ENCODE data around the gene NAXE. TPM values are rescaled to one million over a fixed set of nuclear protein-coding genes. Genes with fewer than 3 reads are reported as not detected.

Gene NAXE
- total RNA-seq (ENCODE audit: unreplicated experiment) = 44.5 TPM
- long read RNA-seq, transcript NAXE-203 (6 exons, 1,125 nt) = major isoform, 29 of 38 reads
- long read RNA-seq, partial matches to known transcripts = 3 of 38 reads
- long read RNA-seq, other reads (novel, unspliced or antisense) = 3 of 38 reads

GRCh38 chr1:156591432-156592157, at the start of gene NAXE:
Gene NAXE, plus strand, starts transcription at chr1:156591776. Its CDS starts 29 bp downstream, at chr1:156591805.
- DNase-seq = peak; percentile 73

GRCh38 chr1:156543066-156543465, 48.5 kb upstream of the NAXE start:
- Mint-ChIP-seq H3K27ac (ENCODE audit: unreplicated experiment) (no peak overlapping the region), H3K36me3 (ENCODE audit: unreplicated experiment) (no peaks in the 10 kb centered on the region), H3K27me3 (ENCODE audit: unreplicated experiment) (peaks cover 3% of the 10 kb centered on the region), H3K9me3 (ENCODE audit: unreplicated experiment) (peaks cover 3% of the 10 kb centered on the region), H3K4me1 (ENCODE audit: low read depth, unreplicated experiment) (no peaks in the 10 kb centered on the region), H3K4me3 (ENCODE audit: unreplicated experiment) (no peak overlapping the region)
- TF ChIP-seq, protein P1, sequence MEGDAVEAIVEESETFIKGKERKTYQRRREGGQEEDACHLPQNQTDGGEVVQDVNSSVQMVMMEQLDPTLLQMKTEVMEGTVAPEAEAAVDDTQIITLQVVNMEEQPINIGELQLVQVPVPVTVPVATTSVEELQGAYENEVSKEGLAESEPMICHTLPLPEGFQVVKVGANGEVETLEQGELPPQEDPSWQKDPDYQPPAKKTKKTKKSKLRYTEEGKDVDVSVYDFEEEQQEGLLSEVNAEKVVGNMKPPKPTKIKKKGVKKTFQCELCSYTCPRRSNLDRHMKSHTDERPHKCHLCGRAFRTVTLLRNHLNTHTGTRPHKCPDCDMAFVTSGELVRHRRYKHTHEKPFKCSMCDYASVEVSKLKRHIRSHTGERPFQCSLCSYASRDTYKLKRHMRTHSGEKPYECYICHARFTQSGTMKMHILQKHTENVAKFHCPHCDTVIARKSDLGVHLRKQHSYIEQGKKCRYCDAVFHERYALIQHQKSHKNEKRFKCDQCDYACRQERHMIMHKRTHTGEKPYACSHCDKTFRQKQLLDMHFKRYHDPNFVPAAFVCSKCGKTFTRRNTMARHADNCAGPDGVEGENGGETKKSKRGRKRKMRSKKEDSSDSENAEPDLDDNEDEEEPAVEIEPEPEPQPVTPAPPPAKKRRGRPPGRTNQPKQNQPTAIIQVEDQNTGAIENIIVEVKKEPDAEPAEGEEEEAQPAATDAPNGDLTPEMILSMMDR (IDR thresholded peaks at IDR 0.05; ENCODE audit: partially characterized antibody, unreplicated experiment) = no peak
- DNase-seq = no peak

More at GRCh38 chr1:156591432-156592157, at the start of gene NAXE:
- TF ChIP-seq, protein P1 (IDR thresholded peaks at IDR 0.05; ENCODE audit: partially characterized antibody, unreplicated experiment) = no peak
- H3K27me3 Mint-ChIP-seq (ENCODE audit: unreplicated experiment) = peaks cover 9% of the 10 kb centered on the region
- peak within 1 kb of the TSS; percentile 87 for H3K4me3 Mint-ChIP-seq (ENCODE audit: unreplicated experiment)
- H3K36me3 Mint-ChIP-seq (ENCODE audit: unreplicated experiment) = no peaks in the 10 kb centered on the region
- H3K9me3 Mint-ChIP-seq (ENCODE audit: unreplicated experiment) = peaks cover 8% of the 10 kb centered on the region
- H3K27ac Mint-ChIP-seq (ENCODE audit: unreplicated experiment) = peak within 1 kb of the TSS; percentile 62
- peaks cover 2% of the 10 kb centered on the region for H3K4me1 Mint-ChIP-seq (ENCODE audit: low read depth, unreplicated experiment)

DNA sequence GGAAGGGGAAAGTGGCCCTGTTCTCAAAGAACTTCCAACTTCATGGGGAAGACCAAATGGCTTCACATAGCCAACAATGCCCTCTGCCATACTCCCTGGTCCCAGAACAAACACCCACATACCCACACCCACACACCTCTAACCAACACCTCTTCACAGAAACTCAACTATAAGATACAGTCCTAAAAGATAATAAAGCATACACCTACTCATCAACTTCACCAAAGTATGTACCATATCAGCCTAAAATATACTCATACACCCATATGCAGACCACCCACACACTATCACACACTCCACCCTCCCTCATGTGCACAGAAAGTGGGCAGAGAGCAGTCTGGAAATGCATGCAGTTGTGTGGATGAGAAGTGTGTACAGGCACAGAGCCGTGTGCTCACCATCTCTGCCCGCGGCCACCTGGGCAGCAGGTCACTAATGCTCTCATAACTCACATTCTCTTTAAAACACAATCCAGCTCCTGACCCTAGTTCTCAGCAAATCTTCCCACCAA, 46.9 kb upstream of the NAXE start:
- peaks cover 3% of the 10 kb centered on the region for H3K27me3 Mint-ChIP-seq (ENCODE audit: unreplicated experiment)
- no peaks in the 10 kb centered on the region for H3K4me1 Mint-ChIP-seq (ENCODE audit: low read depth, unreplicated experiment)
- no peak overlapping the region for H3K27ac Mint-ChIP-seq (ENCODE audit: unreplicated experiment)
- no peaks in the 10 kb centered on the region for H3K36me3 Mint-ChIP-seq (ENCODE audit: unreplicated experiment)
- TF ChIP-seq, protein P1 (IDR thresholded peaks at IDR 0.05; ENCODE audit: partially characterized antibody, unreplicated experiment) = no peak
- peaks cover 3% of the 10 kb centered on the region for H3K9me3 Mint-ChIP-seq (ENCODE audit: unreplicated experiment)
- no peak for DNase-seq
- no peak overlapping the region for H3K4me3 Mint-ChIP-seq (ENCODE audit: unreplicated experiment)

DNA sequence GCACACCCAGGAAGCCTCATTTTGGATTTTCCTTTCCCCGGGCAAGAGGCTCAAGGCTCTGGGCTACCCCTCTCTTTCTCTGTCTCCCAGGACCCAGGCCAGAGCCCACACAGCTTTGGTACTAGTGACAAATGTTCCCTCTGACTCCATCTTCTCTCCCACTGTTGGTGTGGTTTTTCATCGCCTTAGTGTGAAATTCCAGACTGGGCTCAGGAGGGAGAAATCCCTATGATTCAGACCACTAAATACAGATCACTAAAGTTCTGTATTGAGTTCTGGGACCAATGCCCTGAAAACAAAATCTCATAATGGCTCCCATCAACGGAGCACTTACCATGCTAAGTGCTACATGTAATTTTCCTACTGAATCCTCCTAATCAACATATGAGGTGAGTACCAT, 45.3 kb upstream of the NAXE start:
- peaks cover 3% of the 10 kb centered on the region for H3K9me3 Mint-ChIP-seq (ENCODE audit: unreplicated experiment)
- H3K27ac Mint-ChIP-seq (ENCODE audit: unreplicated experiment) = no peak overlapping the region
- H3K4me3 Mint-ChIP-seq (ENCODE audit: unreplicated experiment) = no peak overlapping the region
- H3K27me3 Mint-ChIP-seq (ENCODE audit: unreplicated experiment) = peaks cover 3% of the 10 kb centered on the region
- no peaks in the 10 kb centered on the region for H3K4me1 Mint-ChIP-seq (ENCODE audit: low read depth, unreplicated experiment)
- no peak for DNase-seq
- H3K36me3 Mint-ChIP-seq (ENCODE audit: unreplicated experiment) = no peaks in the 10 kb centered on the region
- TF ChIP-seq, protein P1 (IDR thresholded peaks at IDR 0.05; ENCODE audit: partially characterized antibody, unreplicated experiment) = no peak

DNA sequence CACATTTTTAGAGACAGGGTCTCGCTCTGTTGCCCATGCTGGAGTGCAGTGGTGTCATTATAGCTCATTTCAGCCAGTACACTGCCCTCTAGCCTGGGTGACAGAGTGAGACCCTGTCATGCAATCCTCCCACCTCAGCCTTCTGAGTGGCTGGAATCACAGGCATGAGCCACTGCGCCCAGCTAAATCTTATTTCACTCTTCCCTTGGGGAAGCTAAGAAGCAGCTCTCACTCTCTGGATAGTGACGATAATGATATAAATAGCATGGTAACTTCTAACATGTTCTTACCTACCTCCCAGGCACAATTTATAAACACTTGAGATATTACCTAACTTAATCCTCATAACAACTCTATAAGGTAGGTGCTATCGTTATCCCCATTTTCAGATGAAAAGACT, 44.1 kb upstream of the NAXE start:
- Mint-ChIP-seq H3K27me3 (ENCODE audit: unreplicated experiment) (peaks cover 6% of the 10 kb centered on the region), H3K36me3 (ENCODE audit: unreplicated experiment) (no peaks in the 10 kb centered on the region), H3K9me3 (ENCODE audit: unreplicated experiment) (peaks cover 7% of the 10 kb centered on the region), H3K4me3 (ENCODE audit: unreplicated experiment) (no peak overlapping the region), H3K4me1 (ENCODE audit: low read depth, unreplicated experiment) (no peaks in the 10 kb centered on the region), H3K27ac (ENCODE audit: unreplicated experiment) (no peak overlapping the region)
- TF ChIP-seq, protein P1 (IDR thresholded peaks at IDR 0.05; ENCODE audit: partially characterized antibody, unreplicated experiment) = no peak
- no peak for DNase-seq
